ENCODE data around the gene HK3. TPM values are rescaled to one million over a fixed set of nuclear protein-coding genes. Genes with fewer than 3 reads are reported as not detected.
A peak's percentile ranks its signal among the peaks of the same experiment; 100 is the strongest.

The HK3 gene
- total RNA-seq, 6 experiments from 2014 or later: 2.3 to 21.1 (median 9.1) TPM

DNA sequence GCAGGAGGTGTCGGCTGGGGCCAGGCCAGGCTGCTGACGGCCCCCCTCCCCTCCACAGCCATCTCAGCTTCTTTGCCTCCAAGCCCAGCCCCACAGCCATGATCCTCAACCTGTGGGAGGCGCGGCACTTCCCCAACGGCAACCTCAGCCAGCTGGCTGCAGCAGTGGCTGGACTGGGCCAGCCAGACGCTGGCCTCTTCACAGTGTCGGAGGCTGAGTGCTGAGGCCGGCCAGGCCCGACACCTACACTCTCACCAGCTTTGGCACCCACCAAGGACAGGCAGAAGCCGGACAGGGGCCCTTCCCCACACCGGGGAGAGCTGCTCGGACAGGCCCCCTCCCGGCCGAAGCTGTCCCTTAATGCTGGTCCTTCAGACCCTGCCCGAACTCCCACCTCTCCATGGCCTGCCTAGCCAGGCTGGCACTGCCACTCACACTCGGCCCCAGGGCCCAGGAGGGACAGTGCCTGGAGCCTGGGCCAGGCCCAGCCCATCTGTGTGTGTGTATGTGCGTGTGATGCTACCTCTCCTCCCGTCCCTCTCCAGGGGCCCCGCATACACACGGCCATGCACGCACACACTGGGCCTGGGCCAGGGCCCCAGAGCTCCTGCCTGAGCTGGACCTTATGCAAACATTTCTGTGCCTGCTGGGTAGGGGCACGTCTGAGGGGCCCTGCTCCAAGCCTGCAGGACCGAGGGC is 19.3 kb downstream of the HK3 start:
- H3K27me3 ChIP-seq: no peaks in the 10 kb centered on the region
- no peaks in the 10 kb centered on the region for H3K4me1 ChIP-seq
- DNase-seq (peak in 1 of 3 donors; percentile 47), ATAC-seq (no peak)
- TF ChIP-seq CTCF (IDR thresholded peaks at IDR 0.05) (no peak), POLR2A (IDR thresholded peaks at IDR 0.05) (no peak)
- no peaks in the 10 kb centered on the region for H3K36me3 ChIP-seq
- H3K4me3 ChIP-seq: no peak overlapping the region
- no peak overlapping the region for H3K27ac ChIP-seq
- intact Hi-C loops (cut with DNase I): no loop called here
- H3K9me3 ChIP-seq: no peaks in the 10 kb centered on the region
- no CpG with 5 or more reads among the region's 23 CpGs for WGBS (ENCODE audit: insufficient coverage, low coverage, low lambda C conversion rate, missing lambda C conversion rate)

DNA sequence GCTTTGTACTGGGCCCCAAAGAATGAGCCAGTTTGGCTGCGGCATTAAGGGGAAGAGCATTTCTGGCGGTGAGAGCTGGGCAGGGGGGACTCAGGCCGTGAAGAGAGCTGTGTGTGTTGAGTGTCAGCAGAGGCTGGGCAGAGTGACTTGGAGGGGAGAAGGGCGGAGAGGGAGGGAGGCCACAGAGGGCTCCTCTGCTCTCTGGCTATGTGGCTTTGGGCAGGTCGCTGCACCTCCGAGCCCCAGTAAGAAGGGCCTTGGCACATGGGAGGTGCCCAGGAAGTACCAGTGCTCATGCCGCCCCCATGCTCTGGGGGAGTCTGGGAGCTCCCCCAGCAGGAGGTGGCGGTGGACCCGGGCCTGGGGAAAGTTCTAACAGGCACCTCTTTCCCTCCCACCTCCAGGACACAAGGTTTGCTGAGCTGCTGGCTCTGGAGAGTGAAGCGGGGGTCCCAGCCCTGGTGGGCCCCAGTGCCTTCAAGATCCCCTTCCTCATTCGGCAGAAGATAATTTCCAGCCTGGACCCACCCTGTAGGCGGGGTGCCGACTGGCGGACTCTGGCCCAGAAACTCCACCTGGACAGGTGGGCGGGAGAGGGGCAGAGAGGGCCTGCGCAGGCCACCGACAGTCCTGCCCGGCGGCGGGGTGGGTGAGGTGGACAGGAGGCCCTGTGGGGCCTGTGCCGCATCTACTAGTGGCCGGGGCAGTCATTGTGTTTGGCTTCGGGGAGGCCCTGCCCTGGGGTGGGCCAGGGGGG is 20.1 kb downstream of the HK3 start:
- 43% methylated on average over 4 of the region's 23 CpGs for WGBS (ENCODE audit: insufficient coverage, low coverage, low lambda C conversion rate, missing lambda C conversion rate)
- H3K36me3 ChIP-seq: no peaks in the 10 kb centered on the region
- no peak for DNase-seq
- TF ChIP-seq POLR2A (IDR thresholded peaks at IDR 0.05) (no peak), CTCF (IDR thresholded peaks at IDR 0.05) (no peak)
- no peak overlapping the region for H3K4me3 ChIP-seq
- intact Hi-C loops (cut with DNase I): no loop called here
- no peaks in the 10 kb centered on the region for H3K4me1 ChIP-seq
- no peaks in the 10 kb centered on the region for H3K9me3 ChIP-seq
- no peak for ATAC-seq
- H3K27ac ChIP-seq: no peak overlapping the region
- no peaks in the 10 kb centered on the region for H3K27me3 ChIP-seq

- Histone ChIP-seq H3K4me1 (no peaks in the 10 kb centered on the region), H3K9me3 (no peaks in the 10 kb centered on the region), H3K4me3 (no peak overlapping the region), H3K27me3 (no peaks in the 10 kb centered on the region), H3K36me3 (no peaks in the 10 kb centered on the region), H3K27ac (no peak overlapping the region)
- TF ChIP-seq POLR2A (IDR thresholded peaks at IDR 0.05): no peak
- no peak for TF ChIP-seq CTCF (IDR thresholded peaks at IDR 0.05)
- ATAC-seq (no peak), DNase-seq (no peak)
- 79% methylated on average over 6 of the region's 12 CpGs for WGBS (ENCODE audit: insufficient coverage, low coverage, low lambda C conversion rate, missing lambda C conversion rate)
- intact Hi-C loops (cut with DNase I): no loop called here
These were observed 20.7 kb downstream of the HK3 start for GRCh38 chr5:176878463-176878862.

GRCh38 chr5:176877793-176878331 is 21.3 kb downstream of the HK3 start:
- no peak for DNase-seq
- TF ChIP-seq CTCF (IDR thresholded peaks at IDR 0.05) (no peak), POLR2A (IDR thresholded peaks at IDR 0.05) (no peak)
- Histone ChIP-seq H3K27ac (no peak overlapping the region), H3K4me3 (no peak overlapping the region), H3K4me1 (no peaks in the 10 kb centered on the region), H3K36me3 (no peaks in the 10 kb centered on the region), H3K27me3 (no peaks in the 10 kb centered on the region), H3K9me3 (no peaks in the 10 kb centered on the region)
- ATAC-seq: no peak
- intact Hi-C loops (cut with DNase I): no loop called here
- WGBS (ENCODE audit: insufficient coverage, low coverage, low lambda C conversion rate, missing lambda C conversion rate): 39% methylated on average over 3 of the region's 21 CpGs

Measured in right lobe of liver (tissue), 6 donors.